AG09309 (cell line): ENCODE data around the gene CTIF.

Experiments
- DNase-seq: peaks from one replicate; pipeline ENCODE4 v3.0.0-alpha.2; 2010; ENCODE audit warnings: low read depth
- H3K4me3 ChIP-seq: 2 replicates; pipeline ENCODE4 v1.5.1; 2011; ENCODE audit warnings: mild to moderate bottlenecking, low read depth, low read length, moderate library complexity; ENCODE audit not compliant: control insufficient read depth
- CTCF ChIP-seq: IDR thresholded peaks from 2 replicates; pipeline ENCODE4 v1.5.1; 2011; ENCODE audit warnings: mild to moderate bottlenecking, low read depth, low read length, inconsistent platforms; ENCODE audit not compliant: insufficient read depth, control insufficient read depth; ENCODE audit errors: missing control alignments

The CTIF gene

DNA sequence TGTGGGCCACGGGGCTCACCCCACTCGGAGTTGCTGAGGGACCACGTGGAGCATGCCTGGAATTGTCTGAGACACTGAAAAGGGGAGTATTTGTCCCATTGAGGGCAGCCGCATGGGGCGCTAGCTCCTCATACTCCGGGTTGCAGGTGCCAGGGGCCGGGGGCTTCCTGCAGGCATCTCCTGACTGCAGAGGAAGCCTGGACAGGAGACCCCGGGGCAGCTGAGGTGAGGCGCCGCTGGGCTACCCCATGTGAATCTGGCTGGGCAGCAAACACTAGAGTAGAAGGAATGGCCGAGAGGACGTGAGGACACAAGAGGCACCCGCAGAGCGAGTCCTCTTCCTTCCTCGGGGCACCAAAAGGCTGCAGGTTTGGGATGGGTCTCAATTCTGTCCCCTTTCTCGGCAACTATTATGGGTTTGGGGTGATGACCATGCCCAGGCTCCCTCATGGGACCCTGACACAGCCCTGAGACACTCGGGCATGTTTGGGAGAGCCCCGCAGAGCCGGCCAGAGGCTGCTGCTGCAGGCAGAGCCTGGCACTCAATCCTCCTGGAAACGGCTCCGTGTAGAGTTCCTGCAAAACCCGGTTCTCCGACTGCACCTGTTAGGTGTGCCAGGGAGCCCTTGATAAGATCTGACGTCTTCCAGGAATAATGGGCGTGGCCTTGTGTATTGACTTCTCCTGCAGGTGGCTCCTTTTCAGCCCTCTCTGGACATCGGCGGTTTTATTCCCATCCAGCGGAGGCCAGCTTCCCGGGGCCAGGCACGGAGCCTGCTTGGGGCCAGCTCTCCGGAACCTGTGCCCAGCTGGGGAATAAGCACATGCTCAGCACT is 77.0 kb downstream of the CTIF start:
- DNase-seq: no peak
- H3K4me3 ChIP-seq: no peak overlapping the region
- TF ChIP-seq CTCF: no peak

GRCh38 chr18:48616484-48617255 is 77.8 kb downstream of the CTIF start:
- TF ChIP-seq CTCF: no peak
- no peak overlapping the region for H3K4me3 ChIP-seq
- no peak for DNase-seq

- no peak overlapping the region for H3K4me3 ChIP-seq
- no peak for TF ChIP-seq CTCF
- DNase-seq: no peak
Observed at GRCh38 chr18:48617844-48618497, 79.1 kb downstream of the CTIF start.

DNA sequence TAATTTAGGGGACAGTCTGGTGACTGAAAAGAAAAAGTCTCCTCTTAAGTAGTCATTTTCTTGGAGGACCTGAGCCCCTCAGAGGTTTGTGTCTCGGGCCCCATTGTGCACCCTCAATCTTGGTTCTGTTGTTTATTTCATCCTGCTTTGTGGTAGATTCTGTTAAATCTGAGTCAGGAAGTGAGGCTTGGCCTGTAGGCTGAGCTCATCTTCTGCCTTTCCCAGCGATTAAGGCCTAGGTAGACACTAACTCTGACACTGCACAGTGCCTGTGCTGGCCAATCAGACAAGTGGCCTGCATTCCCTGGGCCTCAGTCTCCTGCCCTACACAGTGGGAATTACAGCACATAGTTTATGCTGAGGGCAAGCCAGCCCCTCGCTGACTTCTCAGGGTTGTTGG is 80.2 kb downstream of the CTIF start:
- DNase-seq: no peak
- H3K4me3 ChIP-seq: no peak overlapping the region
- TF ChIP-seq CTCF: no peak

GRCh38 chr18:48619501-48619900 is 80.7 kb downstream of the CTIF start:
- H3K4me3 ChIP-seq: no peak overlapping the region
- no peak for DNase-seq
- no peak for TF ChIP-seq CTCF

DNA sequence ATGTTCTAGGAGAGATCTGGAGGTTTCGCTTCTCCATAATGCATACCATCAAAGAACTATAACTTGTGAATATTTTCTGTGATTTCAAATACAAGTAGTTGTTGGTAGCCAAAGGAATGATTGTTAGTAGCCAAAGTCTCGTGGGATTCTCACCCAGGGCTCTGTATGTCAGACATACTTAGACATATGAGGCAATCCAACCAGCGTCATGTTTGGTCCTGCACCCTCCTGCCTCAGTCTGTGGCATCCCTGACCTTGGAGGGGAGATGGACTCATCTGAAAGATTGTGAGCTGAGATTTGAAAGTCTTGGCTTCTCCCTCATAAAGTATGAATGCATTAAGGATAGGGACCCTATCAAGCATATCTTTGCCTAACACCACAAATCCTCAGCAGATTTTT is 81.2 kb downstream of the CTIF start:
- TF ChIP-seq CTCF: no peak
- H3K4me3 ChIP-seq: no peak overlapping the region

More for the DNA sequence above, 81.2 kb downstream of the CTIF start:
- DNase-seq: no peak
